ENCODE measurements around the gene SH3BP2. TPM values are rescaled to one million over a fixed set of nuclear protein-coding genes. Genes with fewer than 3 reads are reported as not detected.

Gene SH3BP2
- total RNA-seq, 1 donor from 2014 or later = 45.4 TPM

GRCh38 chr4:2781911-2782310 is 11.0 kb upstream of the SH3BP2 start:
- Mint-ChIP-seq H3K4me3 (no peak overlapping the region), H3K4me1 (ENCODE audit: unreplicated experiment) (no peaks in the 10 kb centered on the region)
- no peak for DNase-seq (ENCODE audit: extremely low spot score, unreplicated experiment)

DNA sequence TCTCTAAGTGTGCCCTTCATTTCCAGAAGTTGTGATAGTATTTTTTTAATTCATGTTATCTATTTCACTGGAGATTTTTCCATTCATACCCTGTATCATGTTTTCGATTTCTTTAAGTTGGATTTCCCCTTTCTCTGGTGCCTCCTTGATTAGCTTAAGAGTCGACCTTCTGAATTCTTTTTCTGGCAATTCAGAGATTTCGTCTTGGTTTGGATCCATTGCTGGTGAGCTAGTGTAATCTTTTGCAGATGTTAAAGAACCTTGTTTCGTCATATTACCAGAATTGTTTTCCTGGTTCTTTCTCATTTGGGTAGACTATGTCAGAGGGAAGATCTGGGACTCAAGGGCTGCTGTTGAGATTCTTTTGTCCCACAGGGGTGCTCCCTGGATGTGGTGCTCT is 9.1 kb upstream of the SH3BP2 start:
- Mint-ChIP-seq H3K4me1 (ENCODE audit: unreplicated experiment) (no peaks in the 10 kb centered on the region), H3K9me3 (peaks cover 9% of the 10 kb centered on the region)

More at GRCh38 chr4:2781911-2782310, 11.0 kb upstream of the SH3BP2 start:
- Mint-ChIP-seq H3K36me3 (no peaks in the 10 kb centered on the region), H3K27me3 (peaks cover 9% of the 10 kb centered on the region), H3K27ac (no peak overlapping the region), H3K9me3 (peaks cover 9% of the 10 kb centered on the region)
- TF ChIP-seq CTCF (conservative IDR thresholded peaks at IDR 0.05) = no peak

GRCh38 chr4:2785613-2786012 is 7.3 kb upstream of the SH3BP2 start:
- no peak for TF ChIP-seq CTCF (conservative IDR thresholded peaks at IDR 0.05)
- no peaks in the 10 kb centered on the region for H3K36me3 Mint-ChIP-seq
- no peak overlapping the region for H3K27ac Mint-ChIP-seq
- no peak for DNase-seq (ENCODE audit: extremely low spot score, unreplicated experiment)
- peaks cover 9% of the 10 kb centered on the region for H3K27me3 Mint-ChIP-seq
- H3K4me1 Mint-ChIP-seq (ENCODE audit: unreplicated experiment) = no peaks in the 10 kb centered on the region
- peaks cover 9% of the 10 kb centered on the region for H3K9me3 Mint-ChIP-seq
- H3K4me3 Mint-ChIP-seq = no peak overlapping the region

More for the DNA sequence above, 9.1 kb upstream of the SH3BP2 start:
- no peak overlapping the region for H3K27ac Mint-ChIP-seq
- DNase-seq (ENCODE audit: extremely low spot score, unreplicated experiment) = no peak
- no peak for TF ChIP-seq CTCF (conservative IDR thresholded peaks at IDR 0.05)
- no peak overlapping the region for H3K4me3 Mint-ChIP-seq
- no peaks in the 10 kb centered on the region for H3K36me3 Mint-ChIP-seq
- H3K27me3 Mint-ChIP-seq = peaks cover 9% of the 10 kb centered on the region

DNA sequence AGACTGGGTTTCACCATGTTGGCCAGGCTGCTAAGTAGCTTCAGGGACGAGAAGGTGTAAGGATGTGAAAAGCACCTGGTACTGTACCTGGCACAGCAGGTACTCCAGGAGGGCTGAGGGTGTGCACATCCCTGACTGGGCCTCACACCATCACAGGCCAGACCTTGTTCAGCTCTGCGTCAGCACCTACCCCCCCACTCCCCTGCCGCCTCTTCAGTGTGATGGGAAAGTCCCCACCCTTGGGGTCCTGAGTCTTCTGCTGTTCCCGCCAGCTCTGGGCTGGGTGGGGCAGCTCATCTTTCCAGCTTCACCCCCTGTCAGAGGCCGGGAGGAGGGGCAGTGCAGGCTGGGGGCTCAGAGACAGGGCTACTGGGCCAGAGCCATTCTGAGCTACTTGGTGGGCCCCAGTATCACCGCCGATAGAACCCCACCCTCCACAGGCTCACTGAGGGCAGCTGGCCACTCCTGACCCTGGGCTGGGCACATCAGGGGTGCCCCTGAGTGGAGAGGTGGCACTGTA is 6.7 kb upstream of the SH3BP2 start:
- no peak for TF ChIP-seq CTCF (conservative IDR thresholded peaks at IDR 0.05)
- Mint-ChIP-seq H3K27me3 (peaks cover 9% of the 10 kb centered on the region), H3K4me1 (ENCODE audit: unreplicated experiment) (no peaks in the 10 kb centered on the region), H3K4me3 (no peak overlapping the region), H3K27ac (no peak overlapping the region), H3K36me3 (no peaks in the 10 kb centered on the region), H3K9me3 (peaks cover 9% of the 10 kb centered on the region)
- DNase-seq (ENCODE audit: extremely low spot score, unreplicated experiment) = no peak

DNA sequence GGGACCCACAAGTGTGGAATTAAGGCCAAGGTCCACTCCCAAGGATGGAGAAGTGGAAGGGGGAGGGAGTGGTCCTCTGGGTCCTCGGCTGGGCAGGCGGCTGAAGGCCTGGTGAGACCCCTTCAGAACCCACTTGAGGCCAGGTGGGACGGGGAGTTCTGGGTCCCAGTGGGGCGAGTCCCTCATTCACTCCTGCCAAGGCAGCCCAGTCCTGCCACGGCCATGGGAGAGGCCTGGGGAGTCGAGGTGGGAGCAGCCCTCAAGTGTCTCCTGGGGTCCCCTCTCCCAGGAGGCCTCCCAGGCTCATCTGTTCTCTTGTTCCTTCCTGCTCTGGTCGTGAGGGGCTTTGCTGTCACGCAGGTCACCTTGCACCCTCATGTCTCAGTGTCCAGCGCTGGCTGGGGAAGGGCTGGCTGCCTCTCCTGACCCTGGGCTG is 6.1 kb upstream of the SH3BP2 start:
- DNase-seq (ENCODE audit: extremely low spot score, unreplicated experiment) = no peak
- no peaks in the 10 kb centered on the region for H3K36me3 Mint-ChIP-seq

More for the DNA sequence above, 6.1 kb upstream of the SH3BP2 start:
- no peak overlapping the region for H3K4me3 Mint-ChIP-seq
- no peaks in the 10 kb centered on the region for H3K4me1 Mint-ChIP-seq (ENCODE audit: unreplicated experiment)
- H3K27me3 Mint-ChIP-seq = peaks cover 9% of the 10 kb centered on the region
- TF ChIP-seq CTCF (conservative IDR thresholded peaks at IDR 0.05) = no peak
- H3K9me3 Mint-ChIP-seq = peaks cover 9% of the 10 kb centered on the region
- H3K27ac Mint-ChIP-seq = no peak overlapping the region

Data from type B pancreatic cell (in vitro differentiated cells).